Measurements from ENCODE around the gene KRTAP22-2.

The KRTAP22-2 gene

DNA sequence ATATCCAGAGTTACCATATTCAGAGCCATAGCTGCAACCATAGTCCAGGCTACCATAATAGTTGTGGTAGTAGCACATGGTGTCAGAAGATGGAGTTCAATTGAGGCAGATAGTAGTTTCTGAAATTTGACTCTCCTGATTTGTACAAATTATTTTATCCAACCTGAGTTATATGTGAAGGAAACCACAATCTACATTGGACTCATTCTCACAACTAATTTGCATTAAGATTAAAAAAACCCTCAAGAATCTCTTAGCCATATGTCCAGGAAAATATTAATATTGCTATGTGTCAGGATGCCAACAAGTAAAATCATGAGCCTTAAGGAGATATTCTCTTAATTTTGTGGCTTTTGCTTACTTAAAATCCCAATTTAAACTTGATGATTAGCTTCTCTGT is at the start of gene KRTAP22-2:
KRTAP22-2 (minus strand) TSS at position 101 of the 400 bp plus-strand sequence.
- Histone ChIP-seq H3K9ac (ENCODE audit: low read depth, low read length) (no peak within 1 kb of the TSS), H3K9me3 (ENCODE audit: control insufficient read depth, insufficient read depth, low read length) (no peaks in the 10 kb centered on the region), H3K4me3 (ENCODE audit: low read depth, low read length) (no peak within 1 kb of the TSS), H3K4me1 (ENCODE audit: control insufficient read depth, insufficient read depth, low read length) (no peaks in the 10 kb centered on the region), H3K36me3 (ENCODE audit: control insufficient read depth, insufficient read depth, low read length) (no peaks in the 10 kb centered on the region), H3K27me3 (ENCODE audit: control insufficient read depth, insufficient read depth, low read length) (no peaks in the 10 kb centered on the region), H3K27ac (ENCODE audit: low read depth, low read length) (no peak within 1 kb of the TSS)

- H3K27me3 ChIP-seq (ENCODE audit: control insufficient read depth, insufficient read depth, low read length): no peaks in the 10 kb centered on the region
- peaks cover 3% of the 10 kb centered on the region; the same call in 1 of the 2 replicates for H3K9me3 ChIP-seq (ENCODE audit: control insufficient read depth, insufficient read depth, low read length)
- H3K4me1 ChIP-seq (ENCODE audit: control insufficient read depth, insufficient read depth, low read length): no peaks in the 10 kb centered on the region
- H3K36me3 ChIP-seq (ENCODE audit: control insufficient read depth, insufficient read depth, low read length): no peaks in the 10 kb centered on the region
- H3K4me3 ChIP-seq (ENCODE audit: low read depth, low read length): no peak overlapping the region
- no peak overlapping the region for H3K27ac ChIP-seq (ENCODE audit: low read depth, low read length)
- no peak overlapping the region for H3K9ac ChIP-seq (ENCODE audit: low read depth, low read length)
These were observed 48.5 kb upstream of the KRTAP22-2 start for GRCh38 chr21:30638686-30639085.

DNA sequence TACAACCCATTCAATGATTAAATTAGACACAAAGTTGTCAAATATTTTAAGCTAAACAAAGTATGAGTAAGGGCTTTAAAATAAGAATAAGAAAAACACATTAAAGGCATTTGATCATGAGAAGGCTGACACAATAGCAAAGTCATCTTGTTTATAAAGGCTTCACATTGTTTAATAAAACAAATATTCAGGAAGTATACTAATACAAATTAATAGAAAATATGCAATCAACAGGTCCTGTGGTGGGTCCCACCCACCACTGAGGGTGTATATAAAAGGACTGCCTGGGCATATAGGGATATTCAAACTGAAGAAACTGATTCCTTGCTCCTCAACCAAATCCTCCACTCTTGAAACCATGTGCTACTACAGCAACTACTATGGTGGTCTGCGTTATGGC is 44.7 kb upstream of the KRTAP22-2 start, which contains the start of gene KRTAP20-2:
KRTAP20-2 (plus strand) TSS at position 301 of the 400 bp plus-strand sequence; CDS start at position 359, 58 bp downstream.
- Histone ChIP-seq H3K4me1 (ENCODE audit: control insufficient read depth, insufficient read depth, low read length) (no peaks in the 10 kb centered on the region), H3K27me3 (ENCODE audit: control insufficient read depth, insufficient read depth, low read length) (no peaks in the 10 kb centered on the region), H3K4me3 (ENCODE audit: low read depth, low read length) (no peak within 1 kb of the TSS), H3K36me3 (ENCODE audit: control insufficient read depth, insufficient read depth, low read length) (no peaks in the 10 kb centered on the region), H3K27ac (ENCODE audit: low read depth, low read length) (no peak within 1 kb of the TSS), H3K9me3 (ENCODE audit: control insufficient read depth, insufficient read depth, low read length) (no peaks in the 10 kb centered on the region), H3K9ac (ENCODE audit: low read depth, low read length) (no peak within 1 kb of the TSS)

- no peaks in the 10 kb centered on the region for H3K36me3 ChIP-seq (ENCODE audit: control insufficient read depth, insufficient read depth, low read length)
- peaks cover 10% of the 10 kb centered on the region for H3K9me3 ChIP-seq (ENCODE audit: control insufficient read depth, insufficient read depth, low read length)
- no peaks in the 10 kb centered on the region for H3K4me1 ChIP-seq (ENCODE audit: control insufficient read depth, insufficient read depth, low read length)
- no peak overlapping the region for H3K9ac ChIP-seq (ENCODE audit: low read depth, low read length)
- H3K27me3 ChIP-seq (ENCODE audit: control insufficient read depth, insufficient read depth, low read length): no peaks in the 10 kb centered on the region
- H3K27ac ChIP-seq (ENCODE audit: low read depth, low read length): no peak overlapping the region
- H3K4me3 ChIP-seq (ENCODE audit: low read depth, low read length): no peak overlapping the region
These were observed 39.0 kb upstream of the KRTAP22-2 start for GRCh38 chr21:30629200-30629599.

DNA sequence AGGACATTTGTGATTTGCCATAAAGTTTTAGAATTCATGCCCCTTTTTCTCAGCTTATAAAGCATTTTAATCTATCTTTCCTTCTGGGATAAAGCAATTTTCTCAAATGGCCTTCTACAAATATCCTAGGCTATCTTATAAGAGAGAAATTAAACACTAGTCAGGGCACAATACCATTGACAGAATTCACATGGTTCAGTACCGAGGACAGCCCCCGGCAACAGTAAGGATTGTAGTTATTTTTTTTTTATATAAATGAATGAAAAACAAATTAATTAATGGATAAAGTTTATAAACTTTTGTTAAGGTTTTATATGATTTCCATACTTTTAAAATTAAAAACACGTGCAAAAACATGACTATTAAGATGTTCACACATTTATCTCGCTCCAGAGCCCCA is 37.9 kb upstream of the KRTAP22-2 start:
- Histone ChIP-seq H3K27me3 (ENCODE audit: control insufficient read depth, insufficient read depth, low read length) (no peaks in the 10 kb centered on the region), H3K4me3 (ENCODE audit: low read depth, low read length) (no peak overlapping the region), H3K4me1 (ENCODE audit: control insufficient read depth, insufficient read depth, low read length) (no peaks in the 10 kb centered on the region), H3K36me3 (ENCODE audit: control insufficient read depth, insufficient read depth, low read length) (no peaks in the 10 kb centered on the region), H3K9ac (ENCODE audit: low read depth, low read length) (no peak overlapping the region), H3K9me3 (ENCODE audit: control insufficient read depth, insufficient read depth, low read length) (peaks cover 15% of the 10 kb centered on the region), H3K27ac (ENCODE audit: low read depth, low read length) (no peak overlapping the region)

DNA sequence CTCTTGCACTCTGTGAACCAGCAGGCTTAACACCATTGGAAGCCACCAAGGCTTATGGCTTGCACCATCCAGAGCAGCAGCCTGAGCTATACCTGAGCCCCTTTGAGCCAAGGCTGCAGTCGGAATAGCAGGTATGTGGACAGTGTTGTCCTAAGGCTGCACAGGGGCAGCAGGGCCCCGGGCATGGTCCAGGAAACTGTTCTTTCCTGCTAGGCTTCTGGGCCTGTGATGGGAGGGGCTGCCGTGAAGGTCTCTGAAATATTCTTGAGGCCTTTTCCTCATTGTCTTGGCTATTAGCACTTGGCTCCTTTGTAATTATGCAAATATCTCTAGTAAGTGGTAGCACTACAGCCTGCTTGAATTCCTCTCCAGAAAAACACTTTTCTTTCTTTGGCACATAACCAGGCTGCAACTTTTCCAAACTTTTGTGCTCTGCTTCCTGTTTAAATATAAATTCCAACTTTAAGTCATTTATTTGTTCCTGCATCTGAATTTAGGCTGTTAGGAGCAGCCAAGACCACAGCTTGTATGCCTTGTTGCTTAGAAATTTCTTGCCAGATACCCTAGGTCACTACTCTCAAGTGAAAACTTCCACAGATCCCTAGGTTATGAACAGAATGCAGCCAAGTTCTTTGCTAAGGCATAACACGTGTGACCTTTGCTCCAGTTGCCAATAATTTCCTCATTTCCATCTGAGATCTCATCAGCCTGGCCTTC is 35.4 kb upstream of the KRTAP22-2 start:
- no peak overlapping the region for H3K9ac ChIP-seq (ENCODE audit: low read depth, low read length)
- no peak overlapping the region for H3K4me3 ChIP-seq (ENCODE audit: low read depth, low read length)
- H3K9me3 ChIP-seq (ENCODE audit: control insufficient read depth, insufficient read depth, low read length): peaks cover 16% of the 10 kb centered on the region
- no peaks in the 10 kb centered on the region for H3K36me3 ChIP-seq (ENCODE audit: control insufficient read depth, insufficient read depth, low read length)
- no peaks in the 10 kb centered on the region for H3K4me1 ChIP-seq (ENCODE audit: control insufficient read depth, insufficient read depth, low read length)
- no peak overlapping the region for H3K27ac ChIP-seq (ENCODE audit: low read depth, low read length)
- no peaks in the 10 kb centered on the region for H3K27me3 ChIP-seq (ENCODE audit: control insufficient read depth, insufficient read depth, low read length)

GRCh38 chr21:30623362-30623761 is 33.2 kb upstream of the KRTAP22-2 start:
- Histone ChIP-seq H3K9ac (ENCODE audit: low read depth, low read length) (no peak overlapping the region), H3K36me3 (ENCODE audit: control insufficient read depth, insufficient read depth, low read length) (no peaks in the 10 kb centered on the region), H3K4me3 (ENCODE audit: low read depth, low read length) (no peak overlapping the region), H3K9me3 (ENCODE audit: control insufficient read depth, insufficient read depth, low read length) (peaks cover 19% of the 10 kb centered on the region), H3K4me1 (ENCODE audit: control insufficient read depth, insufficient read depth, low read length) (no peaks in the 10 kb centered on the region), H3K27me3 (ENCODE audit: control insufficient read depth, insufficient read depth, low read length) (no peaks in the 10 kb centered on the region), H3K27ac (ENCODE audit: low read depth, low read length) (no peak overlapping the region)

DNA sequence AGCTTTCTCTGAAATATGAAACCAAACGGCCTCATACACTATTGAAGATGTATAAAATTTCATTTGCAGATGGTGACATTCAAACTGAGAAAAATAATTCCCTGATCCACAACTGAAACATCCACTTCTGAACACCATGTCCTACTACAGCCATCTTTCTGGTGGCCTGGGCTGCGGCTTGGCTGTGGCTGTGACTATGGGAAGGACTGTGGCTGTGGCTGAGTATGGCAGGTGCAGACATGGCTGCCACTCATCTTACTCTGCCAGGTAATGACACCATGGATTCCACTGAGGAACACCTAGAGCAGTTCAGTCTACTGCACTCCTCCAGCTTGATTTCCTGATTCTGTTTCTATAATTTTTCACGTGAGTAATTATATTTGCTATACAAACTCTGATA is 30.3 kb upstream of the KRTAP22-2 start, which contains the start of gene KRTAP20-4:
KRTAP20-4 (plus strand) TSS at position 106 of the 400 bp plus-strand sequence.
- Histone ChIP-seq H3K27me3 (ENCODE audit: control insufficient read depth, insufficient read depth, low read length) (no peaks in the 10 kb centered on the region), H3K27ac (ENCODE audit: low read depth, low read length) (no peak within 1 kb of the TSS), H3K36me3 (ENCODE audit: control insufficient read depth, insufficient read depth, low read length) (no peaks in the 10 kb centered on the region), H3K9ac (ENCODE audit: low read depth, low read length) (no peak within 1 kb of the TSS), H3K9me3 (ENCODE audit: control insufficient read depth, insufficient read depth, low read length) (peaks cover 19% of the 10 kb centered on the region), H3K4me3 (ENCODE audit: low read depth, low read length) (no peak within 1 kb of the TSS), H3K4me1 (ENCODE audit: control insufficient read depth, insufficient read depth, low read length) (no peaks in the 10 kb centered on the region)

DNA sequence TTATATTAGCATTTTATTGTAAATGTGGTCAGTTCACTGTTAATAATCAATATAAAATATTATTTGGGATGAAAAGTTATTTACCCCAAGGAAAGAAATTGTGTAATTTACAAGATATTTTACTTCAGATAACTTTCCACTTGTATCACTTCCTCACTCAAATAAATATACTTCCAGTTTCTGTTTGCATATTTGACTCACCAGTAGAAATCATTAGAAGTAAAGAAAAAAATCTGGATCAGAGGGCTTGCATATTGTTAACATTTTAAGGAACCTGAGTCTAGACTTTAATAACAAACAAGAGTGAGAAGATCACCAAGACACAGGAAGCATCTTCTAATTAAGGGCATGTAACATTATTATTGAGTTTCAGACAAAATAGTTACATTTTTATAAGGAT is 29.9 kb upstream of the KRTAP22-2 start:
- H3K4me1 ChIP-seq (ENCODE audit: control insufficient read depth, insufficient read depth, low read length): no peaks in the 10 kb centered on the region
- H3K27me3 ChIP-seq (ENCODE audit: control insufficient read depth, insufficient read depth, low read length): no peaks in the 10 kb centered on the region
- no peak overlapping the region for H3K4me3 ChIP-seq (ENCODE audit: low read depth, low read length)
- no peak overlapping the region for H3K27ac ChIP-seq (ENCODE audit: low read depth, low read length)
- no peaks in the 10 kb centered on the region for H3K36me3 ChIP-seq (ENCODE audit: control insufficient read depth, insufficient read depth, low read length)
- H3K9me3 ChIP-seq (ENCODE audit: control insufficient read depth, insufficient read depth, low read length): peaks cover 16% of the 10 kb centered on the region
- no peak overlapping the region for H3K9ac ChIP-seq (ENCODE audit: low read depth, low read length)

- Histone ChIP-seq H3K4me1 (ENCODE audit: control insufficient read depth, insufficient read depth, low read length) (no peaks in the 10 kb centered on the region), H3K36me3 (ENCODE audit: control insufficient read depth, insufficient read depth, low read length) (no peaks in the 10 kb centered on the region), H3K9me3 (ENCODE audit: control insufficient read depth, insufficient read depth, low read length) (peaks cover 9% of the 10 kb centered on the region; the same call in 1 of the 2 replicates), H3K9ac (ENCODE audit: low read depth, low read length) (no peak within 1 kb of the TSS), H3K27ac (ENCODE audit: low read depth, low read length) (no peak within 1 kb of the TSS), H3K27me3 (ENCODE audit: control insufficient read depth, insufficient read depth, low read length) (no peaks in the 10 kb centered on the region), H3K4me3 (ENCODE audit: low read depth, low read length) (no peak within 1 kb of the TSS)
These were observed 25.9 kb upstream of the KRTAP22-2 start, which contains the start of gene KRTAP20-1 for GRCh38 chr21:30616125-30616524. Gene KRTAP20-1 (plus strand): TSS chr21:30616425. CDS start chr21:30616455, 30 bp downstream.

DNA sequence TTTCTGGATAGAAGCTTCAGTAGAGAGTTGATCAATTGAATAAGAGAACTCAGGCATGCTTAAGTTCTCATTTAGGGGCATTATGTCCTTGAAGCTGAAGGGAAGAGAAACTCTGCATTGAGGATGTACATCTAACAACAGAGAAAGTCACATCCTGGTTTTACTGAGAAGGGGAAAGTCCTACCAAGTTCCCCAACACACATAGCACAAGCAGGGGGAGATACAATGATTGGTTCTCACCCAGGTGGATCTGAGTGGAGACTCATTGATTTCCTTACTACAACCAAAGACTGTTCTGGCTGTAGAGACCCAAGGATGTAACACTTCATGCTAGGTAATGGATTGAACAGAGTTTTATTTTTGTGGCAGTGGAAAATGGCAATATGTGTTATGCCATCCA is 25.0 kb upstream of the KRTAP22-2 start:
- Histone ChIP-seq H3K4me3 (ENCODE audit: low read depth, low read length) (no peak overlapping the region), H3K9ac (ENCODE audit: low read depth, low read length) (no peak overlapping the region), H3K27ac (ENCODE audit: low read depth, low read length) (no peak overlapping the region), H3K27me3 (ENCODE audit: control insufficient read depth, insufficient read depth, low read length) (no peaks in the 10 kb centered on the region), H3K36me3 (ENCODE audit: control insufficient read depth, insufficient read depth, low read length) (no peaks in the 10 kb centered on the region), H3K9me3 (ENCODE audit: control insufficient read depth, insufficient read depth, low read length) (peaks cover 7% of the 10 kb centered on the region; the same call in 1 of the 2 replicates), H3K4me1 (ENCODE audit: control insufficient read depth, insufficient read depth, low read length) (no peaks in the 10 kb centered on the region)

Data from HUES48 (cell line).